Measurements from ENCODE around the gene TSPAN16.

TSPAN16 gene

GRCh38 chr19:11279505-11280236 lies 16.3 kb upstream of the TSPAN16 start:
- Mint-ChIP-seq H3K4me1 (ENCODE audit: low read depth) (peaks cover 9% of the 10 kb centered on the region), H3K9me3 (no peaks in the 10 kb centered on the region), H3K4me3 (no peak overlapping the region), H3K27me3 (peaks cover 72% of the 10 kb centered on the region), H3K27ac (no peak overlapping the region), H3K36me3 (ENCODE audit: low read depth) (no peaks in the 10 kb centered on the region)
- intact Hi-C loops (cut with micrococcal nuclease), result no loop called here

- H3K27ac Mint-ChIP-seq, result no peak overlapping the region
- H3K27me3 Mint-ChIP-seq, result peaks cover 71% of the 10 kb centered on the region
- intact Hi-C loops (cut with micrococcal nuclease), result no loop called here
- peaks cover 14% of the 10 kb centered on the region for H3K4me1 Mint-ChIP-seq (ENCODE audit: low read depth)
- no peaks in the 10 kb centered on the region for H3K9me3 Mint-ChIP-seq
- H3K36me3 Mint-ChIP-seq (ENCODE audit: low read depth), result no peaks in the 10 kb centered on the region
- H3K4me3 Mint-ChIP-seq, result no peak overlapping the region
Measured at GRCh38 chr19:11281356-11282049, 14.5 kb upstream of the TSPAN16 start.

- H3K9me3 Mint-ChIP-seq, result no peaks in the 10 kb centered on the region
- no peak overlapping the region for H3K4me3 Mint-ChIP-seq
- no peak overlapping the region for H3K27ac Mint-ChIP-seq
- peaks cover 18% of the 10 kb centered on the region for H3K4me1 Mint-ChIP-seq (ENCODE audit: low read depth)
- no peaks in the 10 kb centered on the region for H3K36me3 Mint-ChIP-seq (ENCODE audit: low read depth)
- H3K27me3 Mint-ChIP-seq, result peaks cover 61% of the 10 kb centered on the region
- intact Hi-C loops (cut with micrococcal nuclease), result no loop called here
Measured at GRCh38 chr19:11284515-11284914, 11.4 kb upstream of the TSPAN16 start.

- H3K27me3 Mint-ChIP-seq, result peaks cover 57% of the 10 kb centered on the region
- no peak overlapping the region for H3K4me3 Mint-ChIP-seq
- no peaks in the 10 kb centered on the region for H3K36me3 Mint-ChIP-seq (ENCODE audit: low read depth)
- H3K9me3 Mint-ChIP-seq, result no peaks in the 10 kb centered on the region
- intact Hi-C loops (cut with micrococcal nuclease), result no loop called here
- H3K27ac Mint-ChIP-seq, result no peak overlapping the region
- H3K4me1 Mint-ChIP-seq (ENCODE audit: low read depth), result peaks cover 20% of the 10 kb centered on the region
Measured at GRCh38 chr19:11286312-11286974, 9.5 kb upstream of the TSPAN16 start.

- H3K27me3 Mint-ChIP-seq, result peaks cover 38% of the 10 kb centered on the region
- H3K9me3 Mint-ChIP-seq, result no peaks in the 10 kb centered on the region
- intact Hi-C loops (cut with micrococcal nuclease), result no loop called here
- peaks cover 29% of the 10 kb centered on the region for H3K4me1 Mint-ChIP-seq (ENCODE audit: low read depth)
- H3K36me3 Mint-ChIP-seq (ENCODE audit: low read depth), result no peaks in the 10 kb centered on the region
- no peak overlapping the region for H3K27ac Mint-ChIP-seq
- H3K4me3 Mint-ChIP-seq, result no peak overlapping the region
Measured at GRCh38 chr19:11288349-11288748, 7.6 kb upstream of the TSPAN16 start.

- Mint-ChIP-seq H3K27ac (no peak overlapping the region), H3K36me3 (ENCODE audit: low read depth) (no peaks in the 10 kb centered on the region), H3K4me1 (ENCODE audit: low read depth) (peaks cover 42% of the 10 kb centered on the region), H3K4me3 (no peak overlapping the region), H3K27me3 (peaks cover 21% of the 10 kb centered on the region), H3K9me3 (no peaks in the 10 kb centered on the region)
- intact Hi-C loops (cut with micrococcal nuclease), result loop anchor here (5.0 kb wide), 3 partner anchors 48 to 147 kb away; partner anchors contain the start of genes ODAD3 and PRKCSH
Measured at GRCh38 chr19:11290256-11290655, 5.7 kb upstream of the TSPAN16 start.

GRCh38 chr19:11291415-11291814 lies 4.5 kb upstream of the TSPAN16 start:
- peaks cover 51% of the 10 kb centered on the region for H3K4me1 Mint-ChIP-seq (ENCODE audit: low read depth)

GRCh38 chr19:11291991-11292390 lies 4.0 kb upstream of the TSPAN16 start:
- H3K4me1 Mint-ChIP-seq (ENCODE audit: low read depth), result peaks cover 50% of the 10 kb centered on the region
- intact Hi-C loops (cut with micrococcal nuclease), result loop anchor here (2.0 to 5.0 kb wide), 4 partner anchors 50 to 145 kb away; partner anchors contain the start of genes ODAD3, PRKCSH and SWSAP1
- H3K27me3 Mint-ChIP-seq, result peaks cover 16% of the 10 kb centered on the region

More at GRCh38 chr19:11291415-11291814, 4.5 kb upstream of the TSPAN16 start:
- Mint-ChIP-seq H3K4me3 (no peak overlapping the region), H3K27me3 (peaks cover 18% of the 10 kb centered on the region), H3K27ac (no peak overlapping the region), H3K9me3 (no peaks in the 10 kb centered on the region), H3K36me3 (ENCODE audit: low read depth) (no peaks in the 10 kb centered on the region)
- intact Hi-C loops (cut with micrococcal nuclease), result loop anchor here (5.0 kb wide), 3 partner anchors 49 to 146 kb away; partner anchors contain the start of genes ODAD3 and PRKCSH

GRCh38 chr19:11293433-11294389 lies 2.2 kb upstream of the TSPAN16 start:
- H3K4me1 Mint-ChIP-seq (ENCODE audit: low read depth), result peaks cover 53% of the 10 kb centered on the region
- H3K27me3 Mint-ChIP-seq, result peaks cover 4% of the 10 kb centered on the region
- peak overlapping the region; percentile 61 for H3K4me3 Mint-ChIP-seq
- H3K9me3 Mint-ChIP-seq, result no peaks in the 10 kb centered on the region
- intact Hi-C loops (cut with micrococcal nuclease), result loop anchor here (2.0 to 5.0 kb wide), 4 partner anchors 49 to 144 kb away; partner anchors contain the start of genes ODAD3, PRKCSH and SWSAP1
- no peaks in the 10 kb centered on the region for H3K36me3 Mint-ChIP-seq (ENCODE audit: low read depth)
- peak overlapping the region; percentile 48 for H3K27ac Mint-ChIP-seq

More at GRCh38 chr19:11291991-11292390, 4.0 kb upstream of the TSPAN16 start:
- Mint-ChIP-seq H3K36me3 (ENCODE audit: low read depth) (no peaks in the 10 kb centered on the region), H3K27ac (no peak overlapping the region), H3K4me3 (no peak overlapping the region), H3K9me3 (no peaks in the 10 kb centered on the region)

GRCh38 chr19:11295180-11295579 lies 780 bp upstream of the TSPAN16 start:
- intact Hi-C loops (cut with micrococcal nuclease), result no loop called here
- Mint-ChIP-seq H3K4me1 (ENCODE audit: low read depth) (peaks cover 56% of the 10 kb centered on the region), H3K27me3 (no peaks in the 10 kb centered on the region), H3K9me3 (no peaks in the 10 kb centered on the region), H3K36me3 (ENCODE audit: low read depth) (no peaks in the 10 kb centered on the region), H3K27ac (no peak overlapping the region), H3K4me3 (no peak overlapping the region)

GRCh38 chr19:11296264-11296663 lies 304 bp downstream of the TSPAN16 start:
- Mint-ChIP-seq H3K27ac (peak overlapping the region; percentile 35), H3K36me3 (ENCODE audit: low read depth) (no peaks in the 10 kb centered on the region), H3K4me1 (ENCODE audit: low read depth) (peaks cover 63% of the 10 kb centered on the region), H3K27me3 (no peaks in the 10 kb centered on the region), H3K9me3 (no peaks in the 10 kb centered on the region), H3K4me3 (no peak overlapping the region)
- intact Hi-C loops (cut with micrococcal nuclease), result no loop called here

- intact Hi-C loops (cut with micrococcal nuclease), result no loop called here
- Mint-ChIP-seq H3K4me3 (no peak overlapping the region), H3K9me3 (no peaks in the 10 kb centered on the region), H3K27me3 (no peaks in the 10 kb centered on the region), H3K27ac (no peak overlapping the region), H3K36me3 (ENCODE audit: low read depth) (no peaks in the 10 kb centered on the region), H3K4me1 (ENCODE audit: low read depth) (peaks cover 48% of the 10 kb centered on the region)
Measured at GRCh38 chr19:11299946-11300810, 4.2 kb downstream of the TSPAN16 start.
